ENCODE results near the gene TENM3. TPM values are rescaled to one million over a fixed set of nuclear protein-coding genes. Genes with fewer than 3 reads are reported as not detected.

The TENM3 gene
- total RNA-seq, 1 experiment from 2014 or later, result 71.0 TPM

DNA sequence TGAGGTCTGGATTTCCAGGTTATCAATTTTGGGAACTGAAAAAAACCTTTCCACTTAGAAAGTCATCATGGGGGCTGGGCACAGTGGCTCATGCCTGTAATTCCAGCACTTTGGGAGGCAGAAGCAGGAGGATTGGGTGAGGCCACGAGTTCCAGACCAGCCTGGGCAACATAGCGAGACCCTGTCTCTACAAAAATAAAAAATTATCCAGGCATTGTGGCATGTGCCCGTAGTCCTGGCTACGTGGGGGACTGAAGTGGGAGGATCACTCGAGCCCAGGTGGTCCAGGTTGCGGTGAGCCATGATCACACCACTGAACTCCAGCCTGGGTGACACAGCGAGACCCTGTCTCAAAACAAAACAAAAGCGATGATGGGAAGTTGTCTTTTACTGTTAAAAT lies 7.9 kb downstream of the TENM3 start:
- ChIA-PET POLR2A (no interaction called here), CTCF (no interaction called here)
- ATAC-seq (no peak), DNase-seq (ENCODE audit: low spot score) (no peak)
- Mint-ChIP-seq H3K27me3 (ENCODE audit: low read depth) (no peaks in the 10 kb centered on the region), H3K9me3 (peaks cover 8% of the 10 kb centered on the region), H3K4me1 (peaks cover 66% of the 10 kb centered on the region), H3K4me3 (no peak overlapping the region), H3K36me3 (peaks cover 8% of the 10 kb centered on the region; the same call in 1 of the 2 replicates), H3K27ac (0 out of 2 replicates have a peak overlapping the region, but pooled peaks have one; percentile 30)
- TF ChIP-seq NFYB (CRISPR knock-in tag; conservative IDR thresholded peaks at IDR 0.05; ENCODE audit: low read depth), result no peak
- TF ChIP-seq, protein P1, sequence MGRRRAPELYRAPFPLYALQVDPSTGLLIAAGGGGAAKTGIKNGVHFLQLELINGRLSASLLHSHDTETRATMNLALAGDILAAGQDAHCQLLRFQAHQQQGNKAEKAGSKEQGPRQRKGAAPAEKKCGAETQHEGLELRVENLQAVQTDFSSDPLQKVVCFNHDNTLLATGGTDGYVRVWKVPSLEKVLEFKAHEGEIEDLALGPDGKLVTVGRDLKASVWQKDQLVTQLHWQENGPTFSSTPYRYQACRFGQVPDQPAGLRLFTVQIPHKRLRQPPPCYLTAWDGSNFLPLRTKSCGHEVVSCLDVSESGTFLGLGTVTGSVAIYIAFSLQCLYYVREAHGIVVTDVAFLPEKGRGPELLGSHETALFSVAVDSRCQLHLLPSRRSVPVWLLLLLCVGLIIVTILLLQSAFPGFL (CRISPR knock-in tag; IDR thresholded peaks at IDR 0.05; ENCODE audit: borderline replicate concordance), result no peak
- peak; percentile 83 for TF ChIP-seq ZNF121 (CRISPR knock-in tag; IDR thresholded peaks at IDR 0.05)

DNA sequence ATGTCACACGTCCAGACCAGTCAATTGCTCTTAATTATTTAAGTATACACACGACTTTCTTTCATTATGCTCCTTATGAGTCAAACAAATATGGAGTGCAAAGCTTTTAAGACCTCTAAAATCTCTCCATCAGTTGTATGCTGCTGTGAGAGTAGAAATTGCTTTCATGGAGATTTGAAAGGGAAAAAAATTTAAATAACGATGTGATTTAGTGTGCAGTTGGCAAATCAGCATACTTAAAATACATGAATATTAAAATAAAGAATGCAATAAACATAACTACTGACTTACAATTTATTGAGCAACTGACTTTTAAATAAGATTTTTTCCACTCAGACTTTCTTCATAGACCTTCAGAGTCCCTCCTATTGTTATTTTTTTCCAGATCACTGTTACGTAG lies 9.0 kb downstream of the TENM3 start:
- H3K4me3 Mint-ChIP-seq, result no peak overlapping the region
- no peak overlapping the region for H3K27ac Mint-ChIP-seq
- ATAC-seq (no peak), DNase-seq (ENCODE audit: low spot score) (no peak)
- H3K9me3 Mint-ChIP-seq, result peaks cover 8% of the 10 kb centered on the region
- peaks cover 66% of the 10 kb centered on the region for H3K4me1 Mint-ChIP-seq
- H3K36me3 Mint-ChIP-seq, result peaks cover 8% of the 10 kb centered on the region; the same call in 1 of the 2 replicates
- no peaks in the 10 kb centered on the region for H3K27me3 Mint-ChIP-seq (ENCODE audit: low read depth)
- TF ChIP-seq EMX1 (CRISPR knock-in tag; IDR thresholded peaks at IDR 0.05) (no peak), RORB (CRISPR knock-in tag; IDR thresholded peaks at IDR 0.05) (no peak), ZNF263 (CRISPR knock-in tag; IDR thresholded peaks at IDR 0.05; ENCODE audit: low read depth) (no peak), ZNF423 (CRISPR knock-in tag; IDR thresholded peaks at IDR 0.05) (no peak), RELA (CRISPR knock-in tag; IDR thresholded peaks at IDR 0.05; ENCODE audit: borderline replicate concordance) (no peak), PRRX2 (CRISPR knock-in tag; IDR thresholded peaks at IDR 0.05) (no peak), IRF2 (CRISPR knock-in tag; IDR thresholded peaks at IDR 0.05; ENCODE audit: borderline replicate concordance, low read depth) (no peak), GRHL2 (CRISPR knock-in tag; IDR thresholded peaks at IDR 0.05; ENCODE audit: insufficient replicate concordance, severe bottlenecking) (no peak), ETV6 (CRISPR knock-in tag; IDR thresholded peaks at IDR 0.05) (no peak), HMGA2 (CRISPR knock-in tag; IDR thresholded peaks at IDR 0.05) (no peak), MYBL2 (CRISPR knock-in tag; IDR thresholded peaks at IDR 0.05) (no peak), ESRRA (CRISPR knock-in tag; IDR thresholded peaks at IDR 0.05; ENCODE audit: borderline replicate concordance) (no peak), OVOL2 (CRISPR knock-in tag; IDR thresholded peaks at IDR 0.05; ENCODE audit: borderline replicate concordance) (no peak), FOXP1 (CRISPR knock-in tag; IDR thresholded peaks at IDR 0.05; ENCODE audit: borderline replicate concordance) (no peak)
- TF ChIP-seq, protein P2, sequence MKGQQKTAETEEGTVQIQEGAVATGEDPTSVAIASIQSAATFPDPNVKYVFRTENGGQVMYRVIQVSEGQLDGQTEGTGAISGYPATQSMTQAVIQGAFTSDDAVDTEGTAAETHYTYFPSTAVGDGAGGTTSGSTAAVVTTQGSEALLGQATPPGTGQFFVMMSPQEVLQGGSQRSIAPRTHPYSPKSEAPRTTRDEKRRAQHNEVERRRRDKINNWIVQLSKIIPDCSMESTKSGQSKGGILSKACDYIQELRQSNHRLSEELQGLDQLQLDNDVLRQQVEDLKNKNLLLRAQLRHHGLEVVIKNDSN (CRISPR knock-in tag; IDR thresholded peaks at IDR 0.05), result no peak
- TF ChIP-seq, protein P3, sequence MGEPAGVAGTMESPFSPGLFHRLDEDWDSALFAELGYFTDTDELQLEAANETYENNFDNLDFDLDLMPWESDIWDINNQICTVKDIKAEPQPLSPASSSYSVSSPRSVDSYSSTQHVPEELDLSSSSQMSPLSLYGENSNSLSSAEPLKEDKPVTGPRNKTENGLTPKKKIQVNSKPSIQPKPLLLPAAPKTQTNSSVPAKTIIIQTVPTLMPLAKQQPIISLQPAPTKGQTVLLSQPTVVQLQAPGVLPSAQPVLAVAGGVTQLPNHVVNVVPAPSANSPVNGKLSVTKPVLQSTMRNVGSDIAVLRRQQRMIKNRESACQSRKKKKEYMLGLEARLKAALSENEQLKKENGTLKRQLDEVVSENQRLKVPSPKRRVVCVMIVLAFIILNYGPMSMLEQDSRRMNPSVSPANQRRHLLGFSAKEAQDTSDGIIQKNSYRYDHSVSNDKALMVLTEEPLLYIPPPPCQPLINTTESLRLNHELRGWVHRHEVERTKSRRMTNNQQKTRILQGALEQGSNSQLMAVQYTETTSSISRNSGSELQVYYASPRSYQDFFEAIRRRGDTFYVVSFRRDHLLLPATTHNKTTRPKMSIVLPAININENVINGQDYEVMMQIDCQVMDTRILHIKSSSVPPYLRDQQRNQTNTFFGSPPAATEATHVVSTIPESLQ (CRISPR knock-in tag; IDR thresholded peaks at IDR 0.05), result no peak
- TF ChIP-seq, protein P4, sequence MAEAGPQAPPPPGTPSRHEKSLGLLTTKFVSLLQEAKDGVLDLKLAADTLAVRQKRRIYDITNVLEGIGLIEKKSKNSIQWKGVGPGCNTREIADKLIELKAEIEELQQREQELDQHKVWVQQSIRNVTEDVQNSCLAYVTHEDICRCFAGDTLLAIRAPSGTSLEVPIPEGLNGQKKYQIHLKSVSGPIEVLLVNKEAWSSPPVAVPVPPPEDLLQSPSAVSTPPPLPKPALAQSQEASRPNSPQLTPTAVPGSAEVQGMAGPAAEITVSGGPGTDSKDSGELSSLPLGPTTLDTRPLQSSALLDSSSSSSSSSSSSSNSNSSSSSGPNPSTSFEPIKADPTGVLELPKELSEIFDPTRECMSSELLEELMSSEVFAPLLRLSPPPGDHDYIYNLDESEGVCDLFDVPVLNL (CRISPR knock-in tag; IDR thresholded peaks at IDR 0.05; ENCODE audit: borderline replicate concordance, low read depth), result no peak
- TF ChIP-seq, protein P1 (CRISPR knock-in tag; IDR thresholded peaks at IDR 0.05; ENCODE audit: borderline replicate concordance), result no peak
- TF ChIP-seq, protein P5, sequence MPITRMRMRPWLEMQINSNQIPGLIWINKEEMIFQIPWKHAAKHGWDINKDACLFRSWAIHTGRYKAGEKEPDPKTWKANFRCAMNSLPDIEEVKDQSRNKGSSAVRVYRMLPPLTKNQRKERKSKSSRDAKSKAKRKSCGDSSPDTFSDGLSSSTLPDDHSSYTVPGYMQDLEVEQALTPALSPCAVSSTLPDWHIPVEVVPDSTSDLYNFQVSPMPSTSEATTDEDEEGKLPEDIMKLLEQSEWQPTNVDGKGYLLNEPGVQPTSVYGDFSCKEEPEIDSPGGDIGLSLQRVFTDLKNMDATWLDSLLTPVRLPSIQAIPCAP (CRISPR knock-in tag; IDR thresholded peaks at IDR 0.05), result no peak
- ChIA-PET CTCF (no interaction called here), POLR2A (no interaction called here)
